ENCODE data around the gene CITED1. TPM values are rescaled to one million over a fixed set of nuclear protein-coding genes. Genes with fewer than 3 reads are reported as not detected.
A peak's percentile ranks its signal among the peaks of the same experiment; 100 is the strongest.

Gene CITED1
- total and polyA plus RNA-seq, 8 donors = 0.39 to 3.8 (median 0.61) TPM; not detected in 1

DNA sequence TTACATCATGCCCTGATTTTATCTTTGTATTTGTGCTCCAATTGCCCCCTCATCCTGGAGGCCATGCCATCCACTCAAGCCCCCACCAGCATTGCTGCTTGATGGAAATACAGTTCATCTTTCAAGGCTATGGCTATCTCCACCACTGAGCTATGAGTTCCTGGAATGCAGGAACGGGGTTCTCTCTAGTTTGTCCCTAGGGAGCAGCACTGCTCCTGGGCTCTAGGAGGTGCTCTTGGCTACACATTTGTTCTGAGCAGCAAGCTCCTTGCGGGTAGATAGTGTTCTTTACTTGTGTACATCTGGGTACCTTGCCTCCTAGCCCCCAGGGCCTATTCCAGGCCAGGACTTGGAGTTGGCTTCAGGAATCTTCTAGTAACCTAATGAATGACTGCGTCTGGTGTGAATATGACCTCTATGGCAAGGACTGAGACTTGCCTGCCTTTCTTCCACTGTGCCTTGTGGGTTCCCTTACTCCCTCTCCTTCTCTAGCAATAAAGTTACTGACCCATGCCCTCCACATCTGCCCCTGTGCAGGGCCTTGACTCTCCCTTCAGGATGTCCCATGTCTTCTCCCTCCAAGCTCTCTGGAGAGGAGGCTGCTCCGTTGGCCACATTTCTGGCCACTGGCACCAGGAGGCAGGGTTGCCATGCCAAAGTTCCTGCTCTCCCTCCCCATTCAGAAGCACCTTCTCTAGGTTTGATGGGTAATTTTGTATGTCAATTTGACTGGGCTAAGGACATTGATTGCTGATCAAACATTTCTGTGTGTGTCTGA lies 7.6 kb downstream of the CITED1 start:
- intact Hi-C loops (cut with DNase I) = no loop called here
- no peak overlapping the region for H3K4me3 ChIP-seq
- ATAC-seq (peak; percentile 76), DNase-seq (no peak)
- TF ChIP-seq CTCF (IDR thresholded peaks at IDR 0.05) = no peak
- H3K27ac ChIP-seq = no peak overlapping the region
- H3K27me3 ChIP-seq = peaks cover 6 to 36% of the 10 kb centered on the region in 2 donors
- H3K4me1 ChIP-seq = no peaks in the 10 kb centered on the region
- no peaks in the 10 kb centered on the region for H3K9me3 ChIP-seq
- H3K36me3 ChIP-seq = no peaks in the 10 kb centered on the region

GRCh38 chrX:72296991-72297390 lies 8.7 kb downstream of the CITED1 start:
- intact Hi-C loops (cut with DNase I) = no loop called here
- H3K4me3 ChIP-seq = no peak overlapping the region

GRCh38 chrX:72295745-72296144 lies 10.0 kb downstream of the CITED1 start:
- no peak overlapping the region for H3K27ac ChIP-seq
- no peak overlapping the region for H3K4me3 ChIP-seq
- H3K4me1 ChIP-seq = no peaks in the 10 kb centered on the region
- intact Hi-C loops (cut with DNase I) = no loop called here
- H3K27me3 ChIP-seq = peaks cover 0 to 22% of the 10 kb centered on the region in 2 donors
- H3K36me3 ChIP-seq = no peaks in the 10 kb centered on the region
- DNase-seq (no peak), ATAC-seq (no peak)
- TF ChIP-seq CTCF (IDR thresholded peaks at IDR 0.05) = no peak
- no peaks in the 10 kb centered on the region for H3K9me3 ChIP-seq

More at GRCh38 chrX:72296991-72297390, 8.7 kb downstream of the CITED1 start:
- no peaks in the 10 kb centered on the region for H3K36me3 ChIP-seq
- ATAC-seq (no peak), DNase-seq (no peak)
- no peaks in the 10 kb centered on the region for H3K9me3 ChIP-seq
- peaks cover 0 to 29% of the 10 kb centered on the region in 2 donors for H3K27me3 ChIP-seq
- no peaks in the 10 kb centered on the region for H3K4me1 ChIP-seq
- no peak for TF ChIP-seq CTCF (IDR thresholded peaks at IDR 0.05)
- no peak overlapping the region for H3K27ac ChIP-seq

DNA sequence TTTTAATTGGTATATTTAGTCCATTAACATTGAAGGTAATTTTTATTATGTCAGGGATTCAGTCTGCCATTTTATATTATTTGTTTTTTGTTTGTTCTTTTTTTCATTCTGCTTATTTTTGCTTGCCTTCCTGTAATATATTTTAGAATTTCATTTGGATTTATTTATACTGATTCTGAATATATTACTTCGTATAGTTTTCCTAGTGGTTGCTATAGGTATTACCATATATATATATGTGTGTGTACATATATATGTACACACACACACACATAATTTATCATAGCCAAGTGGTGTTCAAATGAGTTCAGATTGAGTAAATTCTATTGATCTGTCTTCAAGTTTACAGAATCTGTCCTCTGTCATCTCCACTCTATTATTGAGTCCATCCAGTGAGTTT lies 11.2 kb downstream of the CITED1 start:
- intact Hi-C loops (cut with DNase I) = no loop called here
- Histone ChIP-seq H3K4me3 (no peak overlapping the region), H3K27me3 (peaks cover 0 to 10% of the 10 kb centered on the region in 2 donors), H3K9me3 (no peaks in the 10 kb centered on the region), H3K27ac (no peak overlapping the region), H3K4me1 (no peaks in the 10 kb centered on the region), H3K36me3 (no peaks in the 10 kb centered on the region)
- no peak for TF ChIP-seq CTCF (IDR thresholded peaks at IDR 0.05)
- ATAC-seq (no peak), DNase-seq (no peak)

DNA sequence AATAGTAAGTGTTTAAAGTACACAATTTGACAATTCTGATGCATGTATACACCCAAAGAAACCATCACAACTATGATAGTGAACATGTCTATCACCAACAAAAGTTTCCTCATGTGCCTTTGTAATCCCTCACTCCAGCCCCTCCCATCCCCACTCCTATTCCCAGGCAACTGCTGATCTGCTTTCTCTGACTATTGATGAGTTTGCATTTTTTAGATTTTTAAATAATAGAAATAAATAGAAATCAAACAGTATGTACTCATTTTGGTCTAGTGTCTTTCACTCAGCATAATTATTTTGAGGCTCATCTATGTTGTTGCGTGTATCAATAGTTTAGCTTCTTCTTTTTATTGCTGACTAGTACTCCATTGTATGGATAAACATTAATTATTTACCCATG lies 23.4 kb downstream of the CITED1 start:
- H3K4me3 ChIP-seq = no peak overlapping the region
- no peaks in the 10 kb centered on the region for H3K4me1 ChIP-seq
- no peak overlapping the region for H3K27ac ChIP-seq
- H3K36me3 ChIP-seq = no peaks in the 10 kb centered on the region
- H3K9me3 ChIP-seq = no peaks in the 10 kb centered on the region
- DNase-seq (no peak), ATAC-seq (no peak)
- TF ChIP-seq CTCF (IDR thresholded peaks at IDR 0.05) = no peak
- intact Hi-C loops (cut with DNase I) = no loop called here
- peaks cover 0 to 7% of the 10 kb centered on the region in 2 donors for H3K27me3 ChIP-seq
